GM12878 (cell line): ENCODE data around the gene MAL. TPM values are rescaled to one million over a fixed set of nuclear protein-coding genes. Genes with fewer than 3 reads are reported as not detected.

Experiments used
- ATAC-seq: fragments of 200-7000 bp; cut with Tn5 transposase; 3 replicates; pipeline ENCODE4 v1.9.1; 2020; ENCODE audit warnings: mild to moderate bottlenecking, moderate library complexity
- BruUV-seq: library from RNA; stranded (reverse); fragments of 400-500 nt; replicated peaks from 2 replicates; lab custom pipeline; 2021; lab: Mats Ljungman, UMichigan
- CTCF ChIA-PET: fragments of 300-600 bp; sonication (Branson Sonifier 250); formaldehyde crosslinking; extraction: SDS; loops from one replicate; lab custom pipeline; 2021; ENCODE audit warnings: inconsistent platforms; lab: Yijun Ruan, JAX
- POLR2A ChIA-PET: fragments of 350-600 bp; formaldehyde crosslinking; extraction: SDS; loops from one replicate; lab custom pipeline; 2021; ENCODE audit warnings: inconsistent platforms; lab: Charles Lee
- RAD21 ChIA-PET: fragments of 300-600 bp; sonication (Branson Sonifier 250); formaldehyde crosslinking; loops from one replicate; lab custom pipeline; 2023; ENCODE audit warnings: antibody characterized with exemption; ENCODE audit not compliant: unreplicated experiment; lab: Charles Lee
- SMC1A ChIA-PET: fragments of 300-600 bp; sonication (Branson Sonifier 250); formaldehyde crosslinking; loops from one replicate; lab custom pipeline; 2023; ENCODE audit not compliant: unreplicated experiment, uncharacterized antibody; lab: Charles Lee
- DNase-seq: peaks from one replicate; pipeline ENCODE4 v3.0.0-alpha.2; 2011; ENCODE audit warnings: low read depth, low spot score
- FAIRE-seq: peaks from 3 replicates; lab custom pipeline; 2011; peaks lifted over from hg19 to GRCh38; lab: Jason Lieb, UNC
- H2AFZ ChIP-seq: 2 replicates; pipeline ENCODE4 v1.6.0; 2011; ENCODE audit warnings: low read depth, low read length, control low read depth; ENCODE audit not compliant: control insufficient read depth
- H3K27ac ChIP-seq: 2 replicates; pipeline ENCODE4 v1.5.1; 2011; ENCODE audit warnings: control low read depth; ENCODE audit not compliant: control insufficient read depth, insufficient read depth
- H3K27me3 ChIP-seq, 2 experiments: replicated peaks in 1 of 2; 2 replicates each; pipeline versions ENCODE4 v1.6.0 to v1.6.1; 2011; ENCODE audit warnings: low read length in 1 of 2; ENCODE audit not compliant: control insufficient read depth in 2 of 2, insufficient read depth in 2 of 2
- H3K36me3 ChIP-seq, 2 experiments: 2 replicates each; pipeline ENCODE4 v1.5.1; 2011; ENCODE audit warnings: low read length in 1 of 2; ENCODE audit not compliant: control insufficient read depth in 2 of 2, insufficient read depth in 2 of 2
- H3K4me1 ChIP-seq: 2 replicates; pipeline ENCODE4 v1.6.1; 2011; ENCODE audit warnings: mild to moderate bottlenecking, low read length, moderate library complexity, mixed read lengths; ENCODE audit not compliant: control insufficient read depth, insufficient read depth
- H3K4me2 ChIP-seq: 2 replicates; pipeline ENCODE4 v1.6.0; 2011; ENCODE audit warnings: control low read depth; ENCODE audit not compliant: control insufficient read depth, insufficient read depth
- H3K4me3 ChIP-seq: fragments of 200-600 bp; sonication (generic); 2 replicates; pipeline ENCODE4 v1.5.1; 2016
- H3K79me2 ChIP-seq: 2 replicates; pipeline ENCODE4 v1.6.0; 2011; ENCODE audit warnings: low read length; ENCODE audit not compliant: control insufficient read depth, insufficient read depth
- H3K9ac ChIP-seq: 2 replicates; pipeline ENCODE4 v1.8.0; 2011; ENCODE audit warnings: low read length, control low read depth, mixed read lengths; ENCODE audit not compliant: control insufficient read depth, insufficient read depth
- H3K9me3 ChIP-seq: replicated peaks from 3 replicates; pipeline ENCODE4 v1.5.1; 2011; ENCODE audit warnings: mild to moderate bottlenecking, low read length; ENCODE audit not compliant: control insufficient read depth, insufficient read depth
- H4K20me1 ChIP-seq: 2 replicates; pipeline ENCODE4 v1.6.0; 2011; ENCODE audit not compliant: control insufficient read depth, insufficient read depth
- CEBPB ChIP-seq, 2 experiments: fragments of 150-350 bp in 1 of 2; IDR thresholded peaks; 2 replicates each; pipeline ENCODE4 v1.6.1; 2012 to 2014; ENCODE audit warnings: low read depth in 2 of 2, low read length in 2 of 2, borderline replicate concordance in 1 of 2, inconsistent platforms in 1 of 2
- EGR1 ChIP-seq, 2 experiments: IDR thresholded peaks; 1 replicate in 1 of 2; 2 replicates in 1 of 2; pipeline ENCODE4 v1.6.1; 2011 to 2012; ENCODE audit warnings: low read depth in 2 of 2, low read length in 2 of 2, borderline replicate concordance in 1 of 2, mild to moderate bottlenecking in 1 of 2, moderate library complexity in 1 of 2
- HDGF ChIP-seq: fragments of 450-650 bp; IDR thresholded peaks from 2 replicates; pipeline ENCODE4 v1.6.1; 2016; ENCODE audit warnings: antibody characterized with exemption
- KAT2A ChIP-seq: conservative IDR thresholded peaks from 2 replicates; pipeline ENCODE4 v1.6.1; 2011; ENCODE audit warnings: low read depth, low read length; ENCODE audit not compliant: control insufficient read depth
- NBN ChIP-seq: fragments of 450-650 bp; IDR thresholded peaks from 2 replicates; pipeline ENCODE4 v1.6.1; 2016
- NFYA ChIP-seq: IDR thresholded peaks from 2 replicates; pipeline ENCODE4 v1.6.1; 2011; ENCODE audit warnings: low read depth, mild to moderate bottlenecking, low read length, improper control_type of control experiment, borderline replicate concordance
- PAX8 ChIP-seq: fragments of 450-650 bp; IDR thresholded peaks from 2 replicates; pipeline ENCODE4 v1.6.1; 2017; ENCODE audit warnings: mild to moderate bottlenecking, moderate library complexity
- PML ChIP-seq: IDR thresholded peaks from 2 replicates; pipeline ENCODE4 v1.6.1; 2012; ENCODE audit warnings: low read length, inconsistent platforms
- POLR2AphosphoS2 ChIP-seq: IDR thresholded peaks from 2 replicates; pipeline ENCODE4 v1.6.1; 2011; ENCODE audit warnings: low read depth, mild to moderate bottlenecking, low read length, improper control_type of control experiment, moderate library complexity
- SMC3 ChIP-seq: IDR thresholded peaks from 2 replicates; pipeline ENCODE4 v1.6.1; 2011; ENCODE audit warnings: low read length, improper control_type of control experiment, borderline replicate concordance
- SREBF1 ChIP-seq: IDR thresholded peaks from 2 replicates; pipeline ENCODE4 v1.6.1; 2012; ENCODE audit warnings: mild to moderate bottlenecking, low read length
- SREBF2 ChIP-seq: IDR thresholded peaks from 2 replicates; pipeline ENCODE4 v1.6.1; 2012; ENCODE audit warnings: mild to moderate bottlenecking, low read length
- SUPT20H ChIP-seq: IDR thresholded peaks from 2 replicates; pipeline ENCODE4 v1.6.1; 2011; ENCODE audit warnings: low read depth, mild to moderate bottlenecking, low read length, moderate library complexity, borderline replicate concordance; ENCODE audit not compliant: control insufficient read depth
- SUZ12 ChIP-seq: fragments of 200-600 bp; sonication (generic); IDR thresholded peaks from one replicate; pipeline ENCODE4 v1.6.1; 2018; ENCODE audit warnings: antibody characterized with exemption, mild to moderate bottlenecking; ENCODE audit not compliant: unreplicated experiment
- ZNF207 ChIP-seq: fragments of 450-650 bp; IDR thresholded peaks from 2 replicates; pipeline ENCODE4 v1.6.1; 2014; ENCODE audit warnings: antibody characterized with exemption, mild to moderate bottlenecking, borderline replicate concordance
- ZNF384 ChIP-seq: IDR thresholded peaks from 2 replicates; pipeline ENCODE4 v1.6.1; 2012; ENCODE audit warnings: low read depth, mild to moderate bottlenecking, low read length, improper control_type of control experiment, borderline replicate concordance
- WGBS: methylation state at CpG from one replicate; pipeline ENCODE4 v1.1.6; 2016; ENCODE audit warnings: low lambda C conversion rate; ENCODE audit not compliant: insufficient replicate concordance, insufficient coverage; ENCODE audit errors: missing lambda C conversion rate; 5-methylcytosine and 5-hydroxymethylcytosine counted together
- in situ Hi-C: fragments of 300-500 bp; cut with MboI; formaldehyde crosslinking; loops from 9 replicates; pipeline ENCODE4 v1.14.3; 2018; ENCODE audit warnings: mixed read lengths
- intact Hi-C: fragments of 100-400 bp; cut with micrococcal nuclease; formaldehyde crosslinking; loops from one replicate; pipeline ENCODE4 v1.14.2; 2022; ENCODE audit not compliant: unreplicated experiment
- polyA plus RNA-seq, 11 experiments: library from polyadenylated mRNA; depleted of rRNA in 4 of 11; unstranded in 6 of 11; stranded (reverse) in 5 of 11; fragments of >200 nt; fragmentation: Nextera tagmentation in 4 of 11; fragmentation: Illumina TruSeq in 1 of 11; extraction: Ambion mirVana in 4 of 11; extraction: Trizol in 1 of 11; gene quantifications; 1 replicate in 1 of 11; 2 replicates in 10 of 11; pipeline versions ENCODE4 v1.2.1 to v1.2.3, GENCODE V29; 2011 to 2016; ENCODE audit warnings: inconsistent platforms in 2 of 11, missing spikeins in 2 of 11, low read depth in 1 of 11
- total RNA-seq, 4 experiments: library from RNA; depleted of rRNA in 3 of 4; stranded (reverse); fragments of >200 nt in 3 of 4; fragmentation: Illumina TruSeq in 1 of 4; extraction: Trizol in 1 of 4; gene quantifications; 2 replicates each; pipeline versions ENCODE4 v1.2.1 to v1.2.3, GENCODE V29; 2013 to 2021

The MAL gene
- total and polyA plus RNA-seq, 10 of the 15 experiments (the other 5 are each of a cell fraction or from before 2014, with no cell fraction given), result 1.3 to 4.5 (median 1.7) TPM

DNA sequence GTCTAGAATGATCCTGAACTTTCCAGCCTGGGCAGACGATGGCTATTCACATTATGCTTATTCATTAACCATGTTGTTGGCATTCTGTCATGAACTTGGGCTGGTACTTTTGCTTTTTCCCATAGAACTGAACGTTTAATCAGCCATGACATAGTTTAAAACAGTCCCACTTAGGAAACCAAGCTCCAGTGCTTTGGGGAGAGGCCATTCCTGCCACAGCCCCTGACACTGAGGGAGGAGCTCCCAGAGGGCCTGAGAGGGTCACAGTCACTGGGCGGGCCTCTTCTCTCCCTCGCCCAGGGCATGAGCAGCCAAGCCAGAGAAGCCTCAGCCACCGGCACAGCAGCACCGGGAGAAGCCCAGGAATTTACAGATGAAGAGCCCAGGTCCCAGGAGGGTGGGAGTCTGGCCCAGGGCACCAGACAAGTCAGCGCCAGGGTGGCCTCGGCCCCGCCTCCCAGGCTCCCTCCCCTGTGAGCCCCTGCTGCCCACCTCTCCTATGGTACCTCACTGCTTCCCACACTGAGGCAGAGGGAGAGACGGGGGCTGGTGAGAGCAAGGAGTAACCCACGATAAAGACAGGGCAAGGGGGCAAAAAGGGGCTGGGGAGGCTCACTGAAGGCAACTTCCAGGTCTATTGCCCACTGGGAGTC is 33.6 kb downstream of the MAL start:
- H3K4me2 ChIP-seq, result no peak overlapping the region

DNA sequence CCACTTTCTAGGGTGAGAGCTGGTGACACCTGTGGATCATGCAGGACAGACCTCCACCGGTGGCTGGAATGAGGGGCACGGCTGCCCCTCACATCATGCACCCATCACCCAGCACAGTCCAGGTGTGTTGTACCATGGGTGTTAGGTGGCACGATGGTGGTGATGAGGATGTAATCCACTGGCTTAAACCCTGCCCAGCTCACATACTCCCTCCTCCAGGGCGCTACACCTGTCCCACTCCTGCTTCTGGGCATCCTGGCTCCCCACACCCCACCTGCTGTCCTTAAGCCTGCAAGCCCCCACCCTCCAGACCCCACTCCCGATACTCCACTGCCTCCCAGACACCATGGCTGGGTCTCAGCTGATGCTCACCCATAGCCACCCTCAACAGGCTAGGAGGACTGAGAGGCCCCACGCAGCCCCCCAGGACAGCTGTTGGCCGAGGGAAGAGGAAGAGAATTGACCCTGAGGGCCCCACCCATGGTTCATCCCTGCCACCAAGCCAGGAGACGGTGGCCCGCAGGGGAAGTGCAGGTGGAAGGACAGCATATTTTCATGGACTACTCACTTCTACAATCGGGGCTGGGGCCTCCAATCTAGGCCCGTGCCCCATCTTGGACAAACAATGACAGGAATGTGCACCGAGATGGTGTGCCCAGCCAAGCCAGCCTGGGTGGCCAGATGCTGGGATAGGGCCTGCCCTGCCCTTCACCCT is 34.3 kb downstream of the MAL start:
- Histone ChIP-seq H3K27me3 (no peaks in the 10 kb centered on the region), H3K4me2 (no peak overlapping the region)

More for the DNA sequence above, 33.6 kb downstream of the MAL start:
- H3K27me3 ChIP-seq, result no peaks in the 10 kb centered on the region
- H3K4me1 ChIP-seq, result peaks cover 30% of the 10 kb centered on the region
- CTCF ChIA-PET, result no interaction called here
- POLR2A ChIA-PET, result no interaction called here
- TF ChIP-seq NFYA (no peak), SUPT20H (no peak), EGR1 (IDR thresholded peaks at IDR 0.05; ENCODE audit: borderline replicate concordance in 1 of 2, low read depth in 2 of 2, low read length in 2 of 2) (no peak), ZNF207 (no peak), ZNF384 (no peak), SMC3 (no peak), PML (no peak), SUZ12 (no peak), CEBPB (IDR thresholded peaks at IDR 0.05; ENCODE audit: borderline replicate concordance in 1 of 2, low read depth in 2 of 2, low read length in 2 of 2) (no peak), POLR2AphosphoS2 (no peak)
- no peak overlapping the region for H3K27ac ChIP-seq
- no peak for ATAC-seq
- no peaks in the 10 kb centered on the region for H3K36me3 ChIP-seq
- H3K9me3 ChIP-seq, result no peaks in the 10 kb centered on the region
- H3K79me2 ChIP-seq, result no peaks in the 10 kb centered on the region
- FAIRE-seq, result no peak
- intact Hi-C loops (no loop called here), in situ Hi-C loops (no loop called here)
- H4K20me1 ChIP-seq, result no peaks in the 10 kb centered on the region
- no peak overlapping the region for H3K9ac ChIP-seq
- SMC1A ChIA-PET, result interaction anchor here (1.5 kb wide), 1 partner anchor 16 kb away, joined by 5 read pairs; no protein-coding TSS in a partner anchor
- RAD21 ChIA-PET, result no interaction called here
- DNase-seq, result no peak
- H2AFZ ChIP-seq, result no peak overlapping the region
- H3K4me3 ChIP-seq, result no peak overlapping the region
- 59% methylated on average over 10 of the region's 11 CpGs for WGBS
- BruUV-seq, result no TSS peak

More for the DNA sequence above, 34.3 kb downstream of the MAL start:
- POLR2A ChIA-PET, result no interaction called here
- H3K9ac ChIP-seq, result no peak overlapping the region
- 74% methylated on average over 12 of the region's 12 CpGs for WGBS
- H3K4me1 ChIP-seq, result peaks cover 30% of the 10 kb centered on the region
- intact Hi-C loops (no loop called here), in situ Hi-C loops (no loop called here)
- no TSS peak for BruUV-seq
- FAIRE-seq (no peak), ATAC-seq (no peak), DNase-seq (no peak)
- no peak overlapping the region for H3K4me3 ChIP-seq
- no peaks in the 10 kb centered on the region for H3K9me3 ChIP-seq
- no peak overlapping the region for H2AFZ ChIP-seq
- H3K79me2 ChIP-seq, result no peaks in the 10 kb centered on the region
- no peaks in the 10 kb centered on the region for H4K20me1 ChIP-seq
- no peaks in the 10 kb centered on the region for H3K36me3 ChIP-seq
- SMC1A ChIA-PET, result interaction anchor here (1.5 kb wide), 1 partner anchor 16 kb away, joined by 5 read pairs; no protein-coding TSS in a partner anchor
- TF ChIP-seq HDGF (no peak), PAX8 (no peak), SREBF1 (no peak), KAT2A (no peak), NBN (no peak), SREBF2 (no peak), ZNF384 (no peak)
- CTCF ChIA-PET, result no interaction called here
- no peak overlapping the region for H3K27ac ChIP-seq
- RAD21 ChIA-PET, result no interaction called here
